ENCODE results near the gene NIT1. TPM values are rescaled to one million over a fixed set of nuclear protein-coding genes. Genes with fewer than 3 reads are reported as not detected.
A peak's percentile ranks its signal among the peaks of the same experiment; 100 is the strongest.

NIT1 gene
- total and polyA plus RNA-seq, 2 donors (not counting 3 experiments of a cell fraction or from before 2014, with no cell fraction given), result 20.3 to 26.5 TPM

DNA sequence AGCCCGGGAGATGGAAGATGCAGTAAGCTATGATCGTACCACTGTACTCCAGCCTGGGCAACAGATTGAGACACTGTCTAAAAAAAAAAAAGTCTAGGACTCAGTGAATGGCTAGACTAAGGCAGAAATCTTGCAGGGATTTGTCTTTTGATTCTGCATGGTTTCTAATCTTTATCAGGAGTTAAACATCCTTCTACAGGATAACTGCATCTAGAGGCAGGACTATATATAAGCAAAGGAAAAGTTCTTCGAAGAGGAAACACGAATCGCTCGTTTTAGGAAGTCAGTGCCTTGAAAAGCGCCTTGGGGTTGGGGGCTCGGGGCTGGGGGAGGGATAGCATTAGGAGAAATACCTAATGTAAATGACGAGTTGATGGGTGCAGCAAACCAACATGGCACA lies 35.3 kb downstream of the NIT1 start:
- Histone ChIP-seq H3K9me1 (replicated peaks; ENCODE audit: control insufficient read depth, extremely low read depth, insufficient read depth, low read length) (no peaks in the 10 kb centered on the region), H3K36me3 (ENCODE audit: control insufficient read depth in 2 of 2, extremely low read depth in 1 of 2, insufficient read depth in 2 of 2, low read length in 2 of 2) (peaks cover 2 to 5% of the 10 kb centered on the region in 2 experiments), H3K4me3 (replicated peaks in 1 of 3; ENCODE audit: insufficient read depth in 1 of 3, low read depth in 1 of 3, low read length in 3 of 3) (peak overlapping the region in 2 of 3 experiments; percentile 52 to 77), H3K79me2 (ENCODE audit: control insufficient read depth, insufficient read depth, low read length) (no peaks in the 10 kb centered on the region), H2AFZ (ENCODE audit: low read depth, low read length) (peak overlapping the region; percentile 31), H3K27me3 (ENCODE audit: control insufficient read depth in 2 of 2, insufficient read depth in 2 of 2, low read length in 2 of 2) (no peaks in the 10 kb centered on the region), H3K9ac (replicated peaks; ENCODE audit: extremely low read depth, insufficient read depth, low read length) (no peak overlapping the region), H3K4me1 (ENCODE audit: control insufficient read depth, extremely low read depth, insufficient read depth, low read length) (no peaks in the 10 kb centered on the region), H4K20me1 (replicated peaks; ENCODE audit: control insufficient read depth, extremely low read depth, insufficient read depth, low read length) (no peaks in the 10 kb centered on the region), H3K27ac (ENCODE audit: insufficient read depth, low read depth, low read length) (no peak overlapping the region), H3K9me3 (replicated peaks; ENCODE audit: control insufficient read depth, insufficient read depth, low read length) (no peaks in the 10 kb centered on the region), H3K4me2 (ENCODE audit: insufficient read depth, low read length) (peak overlapping the region; percentile 52)
- intact Hi-C loops (cut with micrococcal nuclease), result loop anchor here (1.0 kb wide), 1 partner anchor 34 kb away; no protein-coding TSS in a partner anchor
- dilution Hi-C loops (cut with MboI; ENCODE audit: extremely low pct_ligation_motif_present, low sequenced_read_pairs), result no loop called here
- DNase-seq (ENCODE audit: low read depth, low spot score) (no peak), FAIRE-seq (no peak)
- ChIA-PET CTCF (interaction anchor here (0.7 to 2.7 kb wide), 6 partner anchors 11 to 132 kb away, joined by 3 to 14 read pairs (median 4); partner anchors contain the start of genes DEDD, F11R and PPOX), POLR2A (interaction anchor here (1.0 kb wide), 1 partner anchor 20 kb away, joined by 11 read pairs; the partner anchor contains the start of gene DEDD)
- TF ChIP-seq FOS (IDR thresholded peaks at IDR 0.05; ENCODE audit: borderline replicate concordance, insufficient read depth, low read length) (no peak), EZH2 (IDR thresholded peaks at IDR 0.05; ENCODE audit: borderline replicate concordance, low read depth, low read length, severe bottlenecking) (no peak), GATA2 (IDR thresholded peaks at IDR 0.05; ENCODE audit: insufficient read depth, insufficient read length, low read depth, low read length) (no peak), POLR2A (IDR thresholded peaks at IDR 0.05; ENCODE audit: low read depth, low read length) (no peak), JUN (IDR thresholded peaks at IDR 0.05; ENCODE audit: borderline replicate concordance, insufficient read depth, insufficient read length, low read depth) (no peak), MYC (IDR thresholded peaks at IDR 0.05; ENCODE audit: low read depth, low read length) (no peak), POLR2AphosphoS5 (IDR thresholded peaks at IDR 0.05; ENCODE audit: insufficient read depth, low read depth, low read length) (no peak)
- TF ChIP-seq, protein P1, sequence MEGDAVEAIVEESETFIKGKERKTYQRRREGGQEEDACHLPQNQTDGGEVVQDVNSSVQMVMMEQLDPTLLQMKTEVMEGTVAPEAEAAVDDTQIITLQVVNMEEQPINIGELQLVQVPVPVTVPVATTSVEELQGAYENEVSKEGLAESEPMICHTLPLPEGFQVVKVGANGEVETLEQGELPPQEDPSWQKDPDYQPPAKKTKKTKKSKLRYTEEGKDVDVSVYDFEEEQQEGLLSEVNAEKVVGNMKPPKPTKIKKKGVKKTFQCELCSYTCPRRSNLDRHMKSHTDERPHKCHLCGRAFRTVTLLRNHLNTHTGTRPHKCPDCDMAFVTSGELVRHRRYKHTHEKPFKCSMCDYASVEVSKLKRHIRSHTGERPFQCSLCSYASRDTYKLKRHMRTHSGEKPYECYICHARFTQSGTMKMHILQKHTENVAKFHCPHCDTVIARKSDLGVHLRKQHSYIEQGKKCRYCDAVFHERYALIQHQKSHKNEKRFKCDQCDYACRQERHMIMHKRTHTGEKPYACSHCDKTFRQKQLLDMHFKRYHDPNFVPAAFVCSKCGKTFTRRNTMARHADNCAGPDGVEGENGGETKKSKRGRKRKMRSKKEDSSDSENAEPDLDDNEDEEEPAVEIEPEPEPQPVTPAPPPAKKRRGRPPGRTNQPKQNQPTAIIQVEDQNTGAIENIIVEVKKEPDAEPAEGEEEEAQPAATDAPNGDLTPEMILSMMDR (IDR thresholded peaks at IDR 0.05; ENCODE audit: extremely low read depth in 1 of 2, insufficient read depth in 1 of 2, low read depth in 1 of 2, low read length in 2 of 2), result no peak
- TF ChIP-seq, protein P2, sequence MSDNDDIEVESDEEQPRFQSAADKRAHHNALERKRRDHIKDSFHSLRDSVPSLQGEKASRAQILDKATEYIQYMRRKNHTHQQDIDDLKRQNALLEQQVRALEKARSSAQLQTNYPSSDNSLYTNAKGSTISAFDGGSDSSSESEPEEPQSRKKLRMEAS (IDR thresholded peaks at IDR 0.05; ENCODE audit: insufficient read depth, insufficient read length), result no peak
- BruUV-seq (replicated peaks), result no TSS peak

Data from endothelial cell of umbilical vein (primary cell).